Fibroblast of lung (primary cell): ENCODE results near the gene ATG7.

Experiments
- EZH2 ChIP-seq: IDR thresholded peaks from 2 replicates; pipeline ENCODE4 v1.5.1; 2012; ENCODE audit warnings: low read length, control low read depth, mild to moderate bottlenecking; ENCODE audit errors: missing control alignments
- TF ChIP-seq, protein P1 (sequence below), 2 donors: IDR thresholded peaks in 1 of 2; conservative IDR thresholded peaks in 1 of 2; 1 replicate in 1 of 2; 2 replicates in 1 of 2; pipeline ENCODE4 v1.5.1; 2011 to 2012; ENCODE audit warnings: low read length in 2 of 2, control low read depth in 1 of 2, inconsistent platforms in 1 of 2, low read depth in 1 of 2, mild to moderate bottlenecking in 1 of 2

DNA sequence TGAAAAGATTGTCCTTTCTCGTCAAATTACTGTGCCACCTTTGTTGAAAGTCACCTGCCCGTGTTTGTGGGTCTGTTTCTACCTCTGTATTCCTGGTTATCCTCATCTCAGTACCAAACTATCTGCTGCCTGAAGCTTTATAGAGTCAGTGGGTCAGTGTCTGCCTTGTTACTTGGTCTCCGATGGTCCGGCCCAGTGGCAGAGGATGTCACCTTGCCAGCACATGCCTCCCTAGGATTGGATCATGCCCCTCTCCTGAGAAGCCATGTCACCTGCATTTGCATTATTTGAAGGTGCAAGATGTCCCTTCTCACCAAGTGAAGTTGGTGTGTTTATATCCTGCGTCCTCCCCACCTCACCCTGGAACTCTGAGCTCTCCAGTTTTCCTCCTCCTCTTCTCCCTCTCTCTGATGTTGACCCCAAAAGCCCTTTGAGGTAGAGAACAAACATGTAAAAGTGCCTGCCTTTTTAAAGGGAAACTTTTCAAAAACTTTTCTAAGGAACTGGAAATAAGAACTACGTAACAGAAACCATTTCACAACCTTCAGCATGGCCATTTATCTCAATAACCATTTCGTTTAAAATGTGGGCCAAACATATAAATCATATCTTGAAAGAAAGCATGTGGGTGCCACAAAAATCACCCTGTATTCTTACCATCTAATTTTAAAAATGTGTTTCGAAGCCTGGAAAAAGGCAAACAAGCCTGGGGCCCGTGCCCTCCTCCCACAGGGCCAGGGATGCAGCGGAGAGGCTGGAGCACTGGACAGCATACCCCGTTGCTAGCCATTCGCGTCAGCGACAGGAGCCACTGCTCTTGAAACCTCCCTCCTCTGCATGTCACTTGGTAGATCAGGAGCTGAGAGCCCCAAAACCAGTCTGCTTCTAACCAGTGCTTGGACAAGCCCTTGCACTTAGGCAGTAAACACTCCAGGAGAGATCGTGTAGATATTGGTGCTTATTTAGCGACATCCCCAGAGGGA is 269.4 kb downstream of the ATG7 start:
- TF ChIP-seq, protein P1, sequence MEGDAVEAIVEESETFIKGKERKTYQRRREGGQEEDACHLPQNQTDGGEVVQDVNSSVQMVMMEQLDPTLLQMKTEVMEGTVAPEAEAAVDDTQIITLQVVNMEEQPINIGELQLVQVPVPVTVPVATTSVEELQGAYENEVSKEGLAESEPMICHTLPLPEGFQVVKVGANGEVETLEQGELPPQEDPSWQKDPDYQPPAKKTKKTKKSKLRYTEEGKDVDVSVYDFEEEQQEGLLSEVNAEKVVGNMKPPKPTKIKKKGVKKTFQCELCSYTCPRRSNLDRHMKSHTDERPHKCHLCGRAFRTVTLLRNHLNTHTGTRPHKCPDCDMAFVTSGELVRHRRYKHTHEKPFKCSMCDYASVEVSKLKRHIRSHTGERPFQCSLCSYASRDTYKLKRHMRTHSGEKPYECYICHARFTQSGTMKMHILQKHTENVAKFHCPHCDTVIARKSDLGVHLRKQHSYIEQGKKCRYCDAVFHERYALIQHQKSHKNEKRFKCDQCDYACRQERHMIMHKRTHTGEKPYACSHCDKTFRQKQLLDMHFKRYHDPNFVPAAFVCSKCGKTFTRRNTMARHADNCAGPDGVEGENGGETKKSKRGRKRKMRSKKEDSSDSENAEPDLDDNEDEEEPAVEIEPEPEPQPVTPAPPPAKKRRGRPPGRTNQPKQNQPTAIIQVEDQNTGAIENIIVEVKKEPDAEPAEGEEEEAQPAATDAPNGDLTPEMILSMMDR (conservative IDR thresholded peaks at IDR 0.05 in 1 of 2, IDR thresholded peaks at IDR 0.05 in 1 of 2; ENCODE audit: low read depth in 1 of 2, low read length in 2 of 2) = no peak
- TF ChIP-seq EZH2 = no peak
